Heart right ventricle (tissue), 16 donors: ENCODE data around the gene CTDSPL. TPM values are rescaled to one million over a fixed set of nuclear protein-coding genes. Genes with fewer than 3 reads are reported as not detected.
A peak's percentile ranks its signal among the peaks of the same experiment; 100 is the strongest.

Experiments used
- ATAC-seq, 8 donors: fragments of 200-7000 bp; cut with Tn5 transposase; one replicate each; pipeline ENCODE4 v1.9.1; 2020; ENCODE audit warnings: mild to moderate bottlenecking in 8 of 8, moderate library complexity in 8 of 8, moderate number of reproducible peaks in 1 of 8
- DNase-seq, 2 donors: peaks; one replicate each; pipeline ENCODE4 v3.0.0-alpha.2; 2020
- H3K27ac ChIP-seq, 10 donors: fragments of 200-600 bp; sonication (generic) in 2 of 10; one replicate each; pipeline versions ENCODE4 v1.5.0 to v1.8.0; 2020 to 2022; ENCODE audit warnings: mild to moderate bottlenecking in 3 of 10
- H3K27me3 ChIP-seq, 7 donors: fragments of 200-600 bp; one replicate each; pipeline ENCODE4 v1.8.0; 2021 to 2022; ENCODE audit warnings: mild to moderate bottlenecking in 2 of 7
- H3K36me3 ChIP-seq, 9 donors: fragments of 200-600 bp; sonication (generic) in 1 of 9; one replicate each; pipeline versions ENCODE4 v1.5.0 to v1.8.0; 2020 to 2022; ENCODE audit warnings: mild to moderate bottlenecking in 2 of 9
- H3K4me1 ChIP-seq, 9 donors: fragments of 200-600 bp; sonication (generic) in 1 of 9; one replicate each; pipeline versions ENCODE4 v1.5.0 to v1.8.0; 2020 to 2022; ENCODE audit warnings: mild to moderate bottlenecking in 4 of 9
- H3K4me3 ChIP-seq, 10 donors: fragments of 200-600 bp; sonication (generic) in 2 of 10; one replicate each; pipeline versions ENCODE4 v1.5.0 to v1.8.0; 2020 to 2022; ENCODE audit warnings: mild to moderate bottlenecking in 7 of 10, moderate library complexity in 2 of 10
- H3K9me3 ChIP-seq, 11 donors: fragments of 200-600 bp in 10 of 11; sonication (generic) in 2 of 11; one replicate each; pipeline versions ENCODE4 v1.5.0 to v1.8.0; 2013 to 2022; ENCODE audit warnings: mild to moderate bottlenecking in 2 of 11, control low read depth in 1 of 11, moderate library complexity in 1 of 11
- WGBS, 2 donors: extraction: QIAGEN DNeasy Blood & Tissue Kit; methylation state at CpG; one replicate each; pipeline ENCODE4 v1.1.7; 2013; ENCODE audit warnings: inconsistent platforms in 1 of 2; 5-methylcytosine and 5-hydroxymethylcytosine counted together
- intact Hi-C, 10 donors: fragments of 100-400 bp; cut with DNase I; formaldehyde crosslinking; loops; one replicate each; pipeline versions ENCODE4 v1.11.1 to v1.14.2; 2022
- polyA plus RNA-seq, 2 donors: library from polyadenylated mRNA; stranded (reverse); fragments of 200-250 nt; gene quantifications; one replicate each; pipeline ENCODE4 v1.2.3, GENCODE V29; 2013
- total RNA-seq, 10 donors: library from RNA; stranded (reverse); fragmentation: NEBNext Ultra II Directional in 3 of 10; extraction: Animal tissue kit (Norgen Biotek cat#: 25700) in 3 of 10; gene quantifications; one replicate each; pipeline versions ENCODE4 v1.2.1 to v1.2.4, GENCODE V29; 2021 to 2023
- TF ChIP-seq, protein P1 (sequence below), 9 donors: fragments of 200-600 bp; sonication (generic) in 2 of 9; IDR thresholded peaks; one replicate each; pipeline versions ENCODE4 v1.5.0 to v1.8.0; 2021 to 2022; ENCODE audit warnings: antibody characterized with exemption in 9 of 9, mild to moderate bottlenecking in 5 of 9, moderate library complexity in 1 of 9
- donor health status: Arrhythmogenic right ventricular cardiomyopathy.
- donor health status: ischemic (EF 13 %, LVEDD 7.1; RV severe dilation, severe dysfunction).
- donor health status: healthy with polysubstance abuse.
- donor health status: DM: no; HTN: yes; CAD: no.
- donor health status: DM: no; HTN: no; CAD: no.
- donor health status: ischemic (EF 25% LVEDD 6.9; RV normal size, moderate dysfunction).
- donor health status: ischemic (EF 25% LVEDD 5.7; RV mildly dilated, moderate dysfunction).
- donor health status: healthy.
- donor health status: DM: yes; HTN: yes; CAD: no.
- donor health status: Ischemic cardiomyopathy.
- donor health status: ischemic (EF 35%, LVEDD 5.7; RV mildly dilated, moderate dysfunction).
- donor health status: nonischemic (EF 11% LVEDD 7.7; RV severe dilation, severe dysfunction).
- donor health status: DM: yes; HTN: yes; CAD: no.
- donor health status: PGD.
- donor health status: ischemic (EF 29% LVEDD 5.4; RV normal size, mild dysfunction).
- donor health status: nonischemic (EF 23%, LVEDD 6.1; RV moderate dilation, normal function).

The CTDSPL gene
- total and polyA plus RNA-seq, 12 donors = 5.4 to 51.5 (median 41.2) TPM

DNA sequence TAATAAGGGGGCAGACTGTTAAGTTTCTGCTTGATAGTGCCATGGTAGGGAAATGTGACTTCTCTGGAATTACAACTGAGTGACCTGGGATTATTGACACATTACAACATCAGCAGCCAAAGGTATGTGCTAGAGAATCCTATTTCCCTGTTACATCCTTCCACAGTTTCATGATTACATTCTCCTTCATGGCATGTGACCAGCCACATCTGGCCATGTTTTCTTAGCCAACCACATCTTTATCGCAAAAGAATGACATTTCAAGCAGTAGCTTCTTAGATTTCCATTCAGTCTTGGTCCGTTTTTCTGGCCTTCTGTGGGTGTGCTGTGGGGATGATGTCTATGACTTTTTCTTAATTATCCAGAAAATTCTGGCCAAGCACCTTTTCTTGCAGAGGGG lies 45.4 kb upstream of the CTDSPL start:
- ATAC-seq (no peak), DNase-seq (no peak)
- H3K27ac ChIP-seq = no peak overlapping the region
- no peak overlapping the region for H3K4me3 ChIP-seq
- peaks cover 0 to 56% (median 8%) of the 10 kb centered on the region in 9 donors for H3K36me3 ChIP-seq
- H3K4me1 ChIP-seq = peaks cover 18 to 64% (median 45%) of the 10 kb centered on the region in 9 donors
- TF ChIP-seq, protein P1, sequence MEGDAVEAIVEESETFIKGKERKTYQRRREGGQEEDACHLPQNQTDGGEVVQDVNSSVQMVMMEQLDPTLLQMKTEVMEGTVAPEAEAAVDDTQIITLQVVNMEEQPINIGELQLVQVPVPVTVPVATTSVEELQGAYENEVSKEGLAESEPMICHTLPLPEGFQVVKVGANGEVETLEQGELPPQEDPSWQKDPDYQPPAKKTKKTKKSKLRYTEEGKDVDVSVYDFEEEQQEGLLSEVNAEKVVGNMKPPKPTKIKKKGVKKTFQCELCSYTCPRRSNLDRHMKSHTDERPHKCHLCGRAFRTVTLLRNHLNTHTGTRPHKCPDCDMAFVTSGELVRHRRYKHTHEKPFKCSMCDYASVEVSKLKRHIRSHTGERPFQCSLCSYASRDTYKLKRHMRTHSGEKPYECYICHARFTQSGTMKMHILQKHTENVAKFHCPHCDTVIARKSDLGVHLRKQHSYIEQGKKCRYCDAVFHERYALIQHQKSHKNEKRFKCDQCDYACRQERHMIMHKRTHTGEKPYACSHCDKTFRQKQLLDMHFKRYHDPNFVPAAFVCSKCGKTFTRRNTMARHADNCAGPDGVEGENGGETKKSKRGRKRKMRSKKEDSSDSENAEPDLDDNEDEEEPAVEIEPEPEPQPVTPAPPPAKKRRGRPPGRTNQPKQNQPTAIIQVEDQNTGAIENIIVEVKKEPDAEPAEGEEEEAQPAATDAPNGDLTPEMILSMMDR (IDR thresholded peaks at IDR 0.05) = no peak
- WGBS, 2 donors = 80 to 89% methylated on average over 2 of the region's 2 CpGs
- no peaks in the 10 kb centered on the region for H3K9me3 ChIP-seq
- no peaks in the 10 kb centered on the region for H3K27me3 ChIP-seq
- intact Hi-C loops = loop anchor here in 1 of 10 donors (5.0 kb wide), 1 partner anchor 34 kb away; no protein-coding TSS in a partner anchor

DNA sequence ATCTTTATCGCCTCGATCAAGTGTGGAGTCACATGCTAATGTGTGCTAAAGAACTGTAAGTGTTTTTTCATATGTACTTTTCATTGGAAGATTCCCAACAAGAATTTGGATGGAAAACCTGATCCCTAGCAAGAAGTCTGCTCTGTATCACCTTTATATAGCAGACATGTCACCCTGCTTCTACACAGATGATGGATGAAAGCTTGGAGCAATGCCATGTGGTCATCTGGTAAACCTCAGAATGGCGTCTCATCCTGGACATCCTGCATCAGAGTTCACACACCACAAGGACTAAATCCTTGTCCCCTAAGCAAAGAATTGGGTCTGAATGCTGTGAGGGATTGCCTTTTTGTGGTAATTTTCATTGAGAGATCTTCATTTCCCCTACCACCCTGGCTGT lies 42.1 kb upstream of the CTDSPL start:
- H3K4me3 ChIP-seq = no peak overlapping the region
- peak in 7 of 8 donors; percentile 64 to 87 (median 75) for ATAC-seq
- no peaks in the 10 kb centered on the region for H3K9me3 ChIP-seq
- peak in 1 of 2 donors; percentile 69 for DNase-seq
- peaks cover 4 to 50% (median 26%) of the 10 kb centered on the region in 9 donors for H3K4me1 ChIP-seq
- intact Hi-C loops = loop anchor here in 1 of 10 donors (5.0 kb wide), 1 partner anchor 37 kb away; no protein-coding TSS in a partner anchor
- no peaks in the 10 kb centered on the region for H3K27me3 ChIP-seq
- peaks cover 0 to 56% (median 8%) of the 10 kb centered on the region in 9 donors for H3K36me3 ChIP-seq
- peak overlapping the region in 8 of 10 donors; percentile 39 to 80 (median 63) for H3K27ac ChIP-seq
- 28 to 31% methylated on average over 3 of the region's 3 CpGs for WGBS, 2 donors
- TF ChIP-seq, protein P1 (IDR thresholded peaks at IDR 0.05) = no peak

DNA sequence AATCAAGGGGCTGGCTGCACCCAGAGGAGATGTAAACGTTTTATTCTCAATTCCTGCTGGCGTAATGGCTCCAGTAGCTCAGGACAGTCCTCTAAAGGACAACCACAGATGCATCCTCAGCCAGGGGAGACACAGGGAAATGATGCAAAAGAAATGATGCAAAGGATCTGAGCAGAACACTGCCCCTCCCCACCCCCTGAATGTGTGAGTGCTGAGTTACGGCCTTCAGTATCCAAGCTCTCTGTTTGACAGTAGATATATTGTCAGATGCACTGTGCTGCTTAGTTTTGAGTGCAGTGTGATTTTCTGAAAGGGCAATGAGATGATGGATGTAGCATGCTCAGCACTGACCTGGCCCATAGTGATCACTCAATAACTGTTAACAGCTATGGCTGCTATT lies 41.4 kb upstream of the CTDSPL start:
- peaks cover 0 to 52% (median 8%) of the 10 kb centered on the region in 9 donors for H3K36me3 ChIP-seq
- H3K9me3 ChIP-seq = no peaks in the 10 kb centered on the region
- WGBS, 2 donors = 70 to 77% methylated on average over 3 of the region's 3 CpGs
- no peak for DNase-seq
- intact Hi-C loops = no loop called here
- TF ChIP-seq, protein P1 (IDR thresholded peaks at IDR 0.05) = no peak
- peak overlapping the region in 7 of 10 donors; percentile 39 to 80 (median 68) for H3K27ac ChIP-seq
- peaks cover 4 to 55% (median 33%) of the 10 kb centered on the region in 9 donors for H3K4me1 ChIP-seq
- peak in 5 of 8 donors; percentile 3 to 47 (median 34) for ATAC-seq
- H3K4me3 ChIP-seq = no peak overlapping the region
- no peaks in the 10 kb centered on the region for H3K27me3 ChIP-seq

DNA sequence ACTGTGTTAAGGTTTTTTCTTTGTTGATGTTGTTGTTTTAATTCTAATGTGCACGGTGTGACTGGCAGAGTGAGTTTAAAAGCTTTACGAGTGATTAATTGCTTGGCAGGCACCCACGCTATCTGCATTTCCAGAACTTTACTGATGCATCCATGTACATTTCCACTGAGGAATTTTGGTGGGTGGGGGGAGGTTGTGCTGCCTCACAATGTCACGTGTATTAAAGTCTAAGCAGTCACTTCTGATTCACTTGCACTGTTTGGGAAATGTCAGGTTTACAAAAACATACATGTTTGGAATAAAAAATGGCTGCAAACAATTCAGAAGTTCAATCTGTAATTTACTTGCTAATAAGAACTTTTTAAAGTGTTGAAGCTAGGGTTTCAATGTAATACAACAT lies 38.5 kb upstream of the CTDSPL start:
- WGBS, 2 donors = 49 to 56% methylated on average over 4 of the region's 4 CpGs
- intact Hi-C loops = no loop called here
- peak overlapping the region in 4 of 10 donors; percentile 11 to 45 (median 28) for H3K27ac ChIP-seq
- peaks cover 0 to 36% (median 0%) of the 10 kb centered on the region in 9 donors for H3K36me3 ChIP-seq
- no peaks in the 10 kb centered on the region for H3K27me3 ChIP-seq
- no peak for DNase-seq
- no peak overlapping the region for H3K4me3 ChIP-seq
- H3K4me1 ChIP-seq = peaks cover 4 to 63% (median 42%) of the 10 kb centered on the region in 9 donors
- ATAC-seq = peak in 1 of 8 donors; percentile 16
- H3K9me3 ChIP-seq = no peaks in the 10 kb centered on the region
- TF ChIP-seq, protein P1 (IDR thresholded peaks at IDR 0.05) = no peak
